Adrenal gland (tissue), 5 donors: ENCODE measurements around the gene ITPRIP.

ENCODE experiments used
- CTCF ChIP-seq, 6 experiments: fragments of 450-650 bp in 4 of 6; fragments of 200-600 bp in 2 of 6; sonication (generic) in 1 of 6; IDR thresholded peaks; 1 replicate in 5 of 6; 2 replicates in 1 of 6; pipeline versions ENCODE4 v1.5.1 to v1.8.0; 2016 to 2021; ENCODE audit warnings: antibody characterized with exemption in 6 of 6, mild to moderate bottlenecking in 2 of 6, moderate library complexity in 1 of 6
- POLR2A ChIP-seq, 2 donors: fragments of 450-650 bp; IDR thresholded peaks; one replicate each; pipeline ENCODE4 v1.6.1; 2017; ENCODE audit warnings: antibody characterized with exemption in 2 of 2, mild to moderate bottlenecking in 2 of 2, moderate library complexity in 1 of 2
- donor health status: DM: no; HTN: no; CAD: no.

- TF ChIP-seq CTCF (IDR thresholded peaks at IDR 0.05) (no peak), POLR2A (IDR thresholded peaks at IDR 0.05) (no peak)
Measured at GRCh38 chr10:104284846-104285245, 53.4 kb downstream of the ITPRIP start.
